Measurements from ENCODE around the gene FRMD4B.
A peak's percentile ranks its signal among the peaks of the same experiment; 100 is the strongest.

The FRMD4B gene

DNA sequence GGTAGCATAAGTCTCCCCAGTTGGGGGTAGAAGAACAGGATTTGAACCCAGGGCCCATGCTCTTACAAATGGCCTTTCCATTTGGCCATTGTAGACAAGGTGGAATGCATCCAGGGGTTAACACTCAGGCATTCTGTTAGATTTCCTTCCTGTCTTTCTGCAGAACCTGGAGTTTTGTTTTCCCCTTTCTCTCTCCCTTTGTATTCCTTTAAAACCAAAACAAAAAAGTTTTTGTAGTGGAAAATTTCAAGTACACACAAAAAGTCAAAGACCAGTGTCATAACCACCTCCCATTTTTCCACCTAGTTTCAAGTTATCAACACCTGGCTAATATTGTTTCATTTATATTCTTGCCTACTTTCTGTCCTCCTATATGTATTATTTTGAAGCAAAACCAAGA, 26.0 kb downstream of the FRMD4B start:
- no peak overlapping the region for H3K4me3 ChIP-seq (ENCODE audit: control insufficient read depth, low read depth, low read length)
- TF ChIP-seq, protein P1, sequence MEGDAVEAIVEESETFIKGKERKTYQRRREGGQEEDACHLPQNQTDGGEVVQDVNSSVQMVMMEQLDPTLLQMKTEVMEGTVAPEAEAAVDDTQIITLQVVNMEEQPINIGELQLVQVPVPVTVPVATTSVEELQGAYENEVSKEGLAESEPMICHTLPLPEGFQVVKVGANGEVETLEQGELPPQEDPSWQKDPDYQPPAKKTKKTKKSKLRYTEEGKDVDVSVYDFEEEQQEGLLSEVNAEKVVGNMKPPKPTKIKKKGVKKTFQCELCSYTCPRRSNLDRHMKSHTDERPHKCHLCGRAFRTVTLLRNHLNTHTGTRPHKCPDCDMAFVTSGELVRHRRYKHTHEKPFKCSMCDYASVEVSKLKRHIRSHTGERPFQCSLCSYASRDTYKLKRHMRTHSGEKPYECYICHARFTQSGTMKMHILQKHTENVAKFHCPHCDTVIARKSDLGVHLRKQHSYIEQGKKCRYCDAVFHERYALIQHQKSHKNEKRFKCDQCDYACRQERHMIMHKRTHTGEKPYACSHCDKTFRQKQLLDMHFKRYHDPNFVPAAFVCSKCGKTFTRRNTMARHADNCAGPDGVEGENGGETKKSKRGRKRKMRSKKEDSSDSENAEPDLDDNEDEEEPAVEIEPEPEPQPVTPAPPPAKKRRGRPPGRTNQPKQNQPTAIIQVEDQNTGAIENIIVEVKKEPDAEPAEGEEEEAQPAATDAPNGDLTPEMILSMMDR (IDR thresholded peaks at IDR 0.05; ENCODE audit: control insufficient read depth, insufficient read depth, low read depth, low read length, missing control alignments), result no peak
- no peak for DNase-seq (ENCODE audit: low read depth)

DNA sequence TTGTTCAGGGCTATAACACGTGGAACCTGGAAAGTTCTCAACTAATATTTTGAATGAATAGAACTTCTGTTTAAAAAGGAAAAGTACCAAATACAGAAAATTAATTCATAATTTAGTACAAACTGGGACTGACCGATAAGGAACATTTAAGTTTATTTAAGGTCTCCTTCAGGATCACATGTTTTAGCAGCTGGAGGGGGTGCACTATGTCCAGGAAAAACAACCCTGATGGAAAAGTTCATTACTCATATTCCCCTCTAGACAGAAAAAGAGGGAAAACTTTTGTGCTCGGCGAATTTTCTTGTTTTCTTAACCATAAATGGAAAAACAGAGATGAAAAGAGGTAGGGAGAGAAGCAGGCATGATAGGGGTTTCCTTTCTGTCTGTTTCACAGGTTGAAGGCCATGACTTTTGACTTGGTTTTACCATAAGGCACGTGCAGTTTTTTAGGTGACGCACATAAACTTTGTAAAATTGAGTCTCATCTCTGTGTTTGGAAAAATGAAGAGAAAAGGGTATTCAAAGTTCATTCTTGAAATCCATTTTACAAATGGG, 26.5 kb downstream of the FRMD4B start:
- TF ChIP-seq, protein P1 (IDR thresholded peaks at IDR 0.05; ENCODE audit: control insufficient read depth, insufficient read depth, low read depth, low read length, missing control alignments), result no peak
- no peak for DNase-seq (ENCODE audit: low read depth)
- no peak overlapping the region for H3K4me3 ChIP-seq (ENCODE audit: control insufficient read depth, low read depth, low read length)

DNA sequence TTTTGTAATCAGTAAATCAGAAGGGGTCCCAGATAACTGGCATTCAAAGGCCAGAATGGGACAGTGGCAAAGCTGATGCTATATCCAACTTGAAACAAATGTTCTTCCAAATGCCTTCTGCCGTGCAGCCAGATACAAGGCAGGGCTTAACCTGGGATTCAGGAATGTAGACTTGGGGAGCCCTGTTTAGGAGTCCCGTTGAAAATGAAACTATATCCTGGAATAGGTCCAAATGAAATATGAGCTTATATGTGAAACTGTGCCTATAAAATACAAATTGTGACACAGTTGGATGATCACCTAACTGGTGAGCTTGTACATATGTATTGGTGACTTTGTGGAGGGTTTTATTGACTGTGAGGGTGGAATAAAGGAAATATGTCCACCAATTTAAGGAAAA, 28.7 kb downstream of the FRMD4B start:
- no peak overlapping the region for H3K4me3 ChIP-seq (ENCODE audit: control insufficient read depth, low read depth, low read length)
- DNase-seq (ENCODE audit: low read depth), result no peak
- TF ChIP-seq, protein P1 (IDR thresholded peaks at IDR 0.05; ENCODE audit: control insufficient read depth, insufficient read depth, low read depth, low read length, missing control alignments), result no peak

DNA sequence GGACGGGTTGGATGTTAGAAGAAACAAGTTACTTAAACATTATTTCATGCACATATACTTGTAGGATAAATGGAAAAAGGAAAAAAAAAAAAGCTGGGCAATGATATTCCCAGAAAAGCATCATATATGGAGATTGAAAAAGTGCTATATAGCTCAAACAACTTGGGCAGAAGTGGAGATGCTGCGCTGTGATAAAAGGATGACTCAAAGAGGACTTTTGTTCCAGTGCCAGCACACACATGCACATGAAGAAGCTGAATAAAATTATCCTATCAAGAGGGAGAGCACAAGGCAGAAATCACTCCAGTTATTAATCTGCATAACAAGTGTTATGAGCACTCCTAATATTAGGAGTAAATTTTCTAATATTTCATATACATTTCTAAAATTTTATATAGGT, 30.9 kb downstream of the FRMD4B start:
- no peak for DNase-seq (ENCODE audit: low read depth)
- H3K4me3 ChIP-seq (ENCODE audit: control insufficient read depth, low read depth, low read length), result no peak overlapping the region
- TF ChIP-seq, protein P1 (IDR thresholded peaks at IDR 0.05; ENCODE audit: control insufficient read depth, insufficient read depth, low read depth, low read length, missing control alignments), result no peak

DNA sequence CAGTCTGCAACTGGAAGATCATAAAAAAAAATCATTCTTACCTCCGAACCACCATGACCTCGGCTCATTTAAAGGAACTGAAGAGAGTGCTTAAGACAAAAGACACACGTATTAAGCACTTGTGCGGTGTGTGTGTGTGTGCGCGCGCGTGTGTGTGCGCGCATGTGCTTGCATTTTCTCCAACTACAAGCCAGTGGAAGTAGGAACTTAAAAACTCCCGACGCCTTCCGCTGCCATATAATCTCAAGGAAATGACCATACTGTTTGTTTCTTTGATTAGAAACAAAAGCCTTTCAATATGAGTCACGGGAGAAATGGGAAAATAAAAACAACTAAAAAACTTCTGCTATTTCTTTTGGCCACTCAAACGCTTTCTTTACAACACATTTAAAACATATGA, 32.4 kb downstream of the FRMD4B start:
- no peak for DNase-seq (ENCODE audit: low read depth)
- TF ChIP-seq, protein P1 (IDR thresholded peaks at IDR 0.05; ENCODE audit: control insufficient read depth, insufficient read depth, low read depth, low read length, missing control alignments), result no peak
- H3K4me3 ChIP-seq (ENCODE audit: control insufficient read depth, low read depth, low read length), result peak overlapping the region; percentile 29

DNA sequence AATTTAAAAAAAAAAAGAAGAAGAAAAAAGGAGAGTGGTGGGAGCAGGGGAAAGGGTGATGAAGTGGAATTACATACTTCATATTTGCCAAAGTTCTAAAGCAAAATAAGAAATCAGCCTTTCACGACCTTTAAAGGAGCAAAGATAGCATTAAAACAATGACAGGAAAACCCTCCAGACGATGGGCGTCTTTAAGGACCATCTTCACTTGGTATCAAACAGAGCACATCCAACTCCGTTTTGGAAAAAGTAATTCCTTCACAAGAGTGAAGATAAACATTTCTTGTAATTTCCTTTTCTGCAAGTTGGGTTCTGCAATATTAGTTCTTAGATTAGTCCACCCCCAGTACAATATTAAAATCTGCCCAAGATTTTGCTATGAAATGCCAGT, 32.8 kb downstream of the FRMD4B start:
- DNase-seq (ENCODE audit: low read depth), result no peak
- TF ChIP-seq, protein P1 (IDR thresholded peaks at IDR 0.05; ENCODE audit: control insufficient read depth, insufficient read depth, low read depth, low read length, missing control alignments), result no peak
- peak overlapping the region; percentile 29; the same call in 1 of the 2 replicates for H3K4me3 ChIP-seq (ENCODE audit: control insufficient read depth, low read depth, low read length)
